Measurements from ENCODE around the gene BOD1L1.

DNA sequence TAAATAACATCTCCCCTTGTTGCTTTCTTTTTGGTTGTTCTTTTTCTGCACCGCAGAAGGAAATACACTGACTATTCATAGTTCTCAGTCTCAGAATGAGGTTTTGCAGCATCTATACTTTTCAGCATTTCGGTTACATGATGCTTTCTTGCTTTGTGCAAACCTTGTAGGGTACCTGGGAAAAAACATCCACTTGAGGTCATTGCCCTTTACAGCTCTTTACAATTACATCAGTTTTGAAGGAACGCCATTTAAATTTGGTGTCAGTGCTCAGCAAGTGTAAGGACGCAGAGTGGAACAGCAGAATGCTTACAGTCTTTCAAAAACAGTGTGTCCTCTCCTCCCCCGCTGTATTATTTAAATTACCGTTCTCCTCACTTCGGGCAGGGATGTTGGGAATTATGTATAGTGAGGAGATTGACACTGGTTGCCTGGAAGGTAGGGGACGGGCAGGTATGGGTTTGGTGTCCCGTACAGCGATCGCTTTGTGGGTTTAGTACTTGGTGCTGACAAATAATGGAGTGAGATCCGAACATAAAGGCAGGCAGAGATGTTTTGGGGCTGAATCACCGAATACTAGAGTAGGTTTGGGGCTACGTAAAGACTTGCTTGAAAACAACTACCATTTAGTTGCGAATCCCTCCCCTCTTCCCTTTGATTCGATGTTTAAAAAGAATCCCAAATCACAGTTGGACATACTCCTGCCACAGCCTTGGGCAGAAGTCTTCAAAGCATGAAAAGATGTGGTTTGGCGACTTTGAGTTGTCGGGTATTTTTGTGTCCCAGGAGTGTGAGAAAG, 81.2 kb downstream of the BOD1L1 start:
- TF ChIP-seq, protein P1, sequence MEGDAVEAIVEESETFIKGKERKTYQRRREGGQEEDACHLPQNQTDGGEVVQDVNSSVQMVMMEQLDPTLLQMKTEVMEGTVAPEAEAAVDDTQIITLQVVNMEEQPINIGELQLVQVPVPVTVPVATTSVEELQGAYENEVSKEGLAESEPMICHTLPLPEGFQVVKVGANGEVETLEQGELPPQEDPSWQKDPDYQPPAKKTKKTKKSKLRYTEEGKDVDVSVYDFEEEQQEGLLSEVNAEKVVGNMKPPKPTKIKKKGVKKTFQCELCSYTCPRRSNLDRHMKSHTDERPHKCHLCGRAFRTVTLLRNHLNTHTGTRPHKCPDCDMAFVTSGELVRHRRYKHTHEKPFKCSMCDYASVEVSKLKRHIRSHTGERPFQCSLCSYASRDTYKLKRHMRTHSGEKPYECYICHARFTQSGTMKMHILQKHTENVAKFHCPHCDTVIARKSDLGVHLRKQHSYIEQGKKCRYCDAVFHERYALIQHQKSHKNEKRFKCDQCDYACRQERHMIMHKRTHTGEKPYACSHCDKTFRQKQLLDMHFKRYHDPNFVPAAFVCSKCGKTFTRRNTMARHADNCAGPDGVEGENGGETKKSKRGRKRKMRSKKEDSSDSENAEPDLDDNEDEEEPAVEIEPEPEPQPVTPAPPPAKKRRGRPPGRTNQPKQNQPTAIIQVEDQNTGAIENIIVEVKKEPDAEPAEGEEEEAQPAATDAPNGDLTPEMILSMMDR (IDR thresholded peaks at IDR 0.05): no peak
- TF ChIP-seq EP300 (IDR thresholded peaks at IDR 0.05): no peak
- TF ChIP-seq POLR2A (IDR thresholded peaks at IDR 0.05): no peak

All from ovary (tissue), 3 donors.